Activated CD8-positive, alpha-beta memory T cell treated with anti-CD3 and anti-CD28 coated beads for 36 hours (primary cell): ENCODE results near the gene TFAP2A. TPM values are rescaled to one million over a fixed set of nuclear protein-coding genes. Genes with fewer than 3 reads are reported as not detected.

ENCODE experiments used
- CTCF ChIA-PET: fragments of 350-600 bp; sonication (Branson Sonifier 250); formaldehyde crosslinking; loops from one replicate; lab custom pipeline; 2021; ENCODE audit warnings: antibody characterized with exemption; lab: Charles Lee
- POLR2A ChIA-PET: fragments of 350-600 bp; sonication (Branson Sonifier 250); formaldehyde crosslinking; loops from one replicate; lab custom pipeline; 2021; ENCODE audit warnings: antibody characterized with exemption; lab: Charles Lee
- total RNA-seq, 2 experiments: library from RNA; stranded (reverse); gene quantifications; one replicate each; pipeline ENCODE4 v1.2.3, GENCODE V29; 2021

TFAP2A gene
- total RNA-seq, 2 experiments from 2014 or later = not detected

DNA sequence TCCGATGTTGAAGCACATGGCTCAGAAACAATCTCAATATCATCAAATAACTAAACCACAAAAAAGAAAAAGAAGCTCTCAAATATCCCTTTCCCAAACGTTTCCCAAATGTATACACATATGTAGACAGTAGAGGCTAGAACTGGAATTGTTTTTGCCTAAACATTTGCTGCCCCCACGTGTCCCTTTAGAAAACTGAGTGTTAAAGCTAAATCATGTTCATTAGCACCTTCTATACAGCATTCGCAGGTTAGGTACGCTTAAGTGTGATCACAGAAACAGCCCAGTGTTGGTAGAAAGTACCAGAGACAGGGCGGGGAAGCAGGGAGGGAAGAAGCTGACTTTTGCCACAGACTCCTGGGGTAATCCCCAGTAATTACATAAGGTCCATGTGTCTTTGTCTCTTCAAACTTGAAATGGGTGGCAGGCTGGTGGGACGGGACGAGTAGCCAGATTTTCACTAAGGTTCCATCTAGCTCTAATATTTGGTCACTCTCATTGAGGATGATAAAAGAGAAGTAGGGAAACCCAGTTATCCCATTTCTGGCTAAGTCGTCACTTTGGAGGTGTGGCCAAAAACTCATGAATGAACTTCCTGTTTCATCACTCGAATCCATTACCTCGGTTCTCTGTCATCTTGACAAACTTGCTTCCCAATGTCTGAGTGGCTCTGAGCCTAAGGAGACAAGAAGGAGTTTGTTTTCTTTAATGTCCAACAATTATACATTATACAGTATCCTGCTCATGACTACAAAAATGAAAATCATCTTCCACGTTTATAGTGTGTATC is 15.0 kb upstream of the TFAP2A start:
- POLR2A ChIA-PET = no interaction called here
- CTCF ChIA-PET = interaction anchor here (1.3 to 1.4 kb wide), 2 partner anchors 16 to 1447 kb away, joined by 5 to 6 read pairs; no protein-coding TSS in a partner anchor

DNA sequence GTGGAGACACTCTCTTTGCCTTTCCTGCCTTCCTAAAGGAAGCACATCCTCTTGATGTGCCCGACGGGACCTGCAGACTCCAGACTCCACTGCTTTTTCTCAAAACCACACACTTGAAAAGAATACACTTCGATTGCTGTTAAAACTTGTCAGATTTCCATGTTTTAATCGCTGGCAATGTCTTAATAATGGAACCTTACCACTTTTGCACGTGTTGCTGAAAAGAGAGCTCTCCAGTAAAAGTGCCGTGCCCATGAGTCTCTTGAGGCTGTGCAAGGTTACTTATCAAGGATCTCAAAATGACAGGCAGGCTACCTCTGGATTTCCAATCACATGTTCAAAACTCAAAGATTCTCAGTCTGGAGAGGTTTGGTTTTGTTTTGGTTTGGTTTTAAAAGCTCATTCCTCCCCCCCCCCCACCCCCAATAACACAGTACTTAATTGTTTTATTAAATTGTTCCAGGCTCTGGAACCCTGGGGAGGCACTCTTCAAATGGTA is 12.0 kb upstream of the TFAP2A start:
- ChIA-PET POLR2A (no interaction called here), CTCF (interaction anchor here (1.0 kb wide), 1 partner anchor 13 kb away, joined by 4 read pairs; no protein-coding TSS in a partner anchor)

DNA sequence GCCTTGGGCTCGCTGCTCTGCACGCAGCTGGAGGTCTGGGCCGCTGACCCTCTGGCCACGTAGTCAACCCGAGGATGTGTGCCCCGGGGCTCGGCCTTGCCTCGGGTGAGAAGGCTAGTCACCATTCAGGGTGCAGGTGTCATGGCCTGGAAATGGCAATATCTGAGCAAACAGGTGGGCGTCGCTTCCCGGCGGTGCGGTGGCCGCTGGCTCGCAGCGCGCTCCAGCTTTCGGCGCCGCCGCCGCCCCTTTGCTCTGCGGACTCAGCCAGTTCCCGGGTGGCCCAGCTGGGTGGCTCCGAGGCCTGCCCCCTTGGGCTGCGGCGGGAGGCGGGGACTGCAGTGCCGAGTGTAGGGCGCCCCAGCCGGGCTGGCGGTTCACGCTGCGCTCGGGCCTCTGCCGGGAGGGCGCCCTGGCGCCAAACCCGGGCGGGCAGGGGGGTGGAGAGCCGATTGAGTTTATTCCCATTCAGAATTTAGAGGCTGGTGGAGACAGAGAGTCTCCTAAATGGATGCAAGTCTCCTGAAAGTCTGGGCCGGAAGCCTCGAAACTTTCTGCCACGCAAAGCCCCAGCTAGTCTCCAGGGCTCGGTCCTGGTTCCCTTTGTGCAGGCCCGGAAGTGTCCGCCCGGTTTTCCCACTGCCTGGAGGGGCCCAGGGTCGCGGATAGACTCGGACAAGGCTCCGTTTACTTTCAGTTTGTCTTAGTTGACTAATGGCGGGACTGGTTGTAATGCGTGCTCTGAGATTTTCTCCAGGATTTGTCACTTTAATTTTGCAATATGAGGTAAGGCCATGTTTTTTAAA is 11.3 kb upstream of the TFAP2A start:
- CTCF ChIA-PET = interaction anchor here (1.0 kb wide), 1 partner anchor 12 kb away, joined by 4 read pairs; no protein-coding TSS in a partner anchor
- POLR2A ChIA-PET = no interaction called here

DNA sequence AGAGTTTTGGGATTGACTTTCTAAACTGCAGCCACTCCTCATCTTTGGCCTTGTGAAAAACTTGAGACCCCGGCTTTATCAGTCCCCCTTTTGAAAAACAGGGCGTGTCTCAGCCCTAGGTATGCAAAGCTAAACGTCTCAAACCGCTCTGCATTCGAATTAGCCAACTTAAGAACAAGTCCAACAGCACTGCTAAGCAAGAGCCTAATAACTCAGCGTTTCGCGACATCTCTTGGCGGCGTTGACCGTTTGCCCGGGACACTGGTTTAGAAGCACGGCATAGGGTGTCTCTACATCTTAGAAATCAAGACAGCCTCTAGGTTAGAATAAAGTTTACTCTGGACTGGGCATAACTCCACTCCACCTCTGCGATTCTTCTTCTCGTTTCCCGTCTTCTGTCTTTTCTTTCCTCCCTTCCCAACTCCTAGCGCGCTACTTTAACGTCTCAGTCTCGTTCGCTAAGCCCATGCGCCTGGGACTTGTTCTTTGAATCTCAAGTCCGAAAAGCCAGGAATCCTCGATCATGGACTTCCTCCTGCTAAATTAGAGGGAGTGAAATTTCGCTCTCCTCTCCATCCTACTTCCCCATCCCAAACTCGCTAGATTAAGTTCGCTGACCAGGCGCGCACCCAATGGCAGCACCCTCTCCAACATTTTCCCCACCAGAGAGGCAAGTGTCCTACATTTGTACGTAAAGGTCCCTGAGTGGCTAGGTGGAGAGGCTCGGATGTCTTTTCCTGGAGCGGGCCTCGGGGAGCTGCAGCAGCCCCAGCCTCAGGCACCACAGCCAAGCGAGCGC is 10.5 kb upstream of the TFAP2A start:
- CTCF ChIA-PET = interaction anchor here (1.0 kb wide), 1 partner anchor 12 kb away, joined by 4 read pairs; no protein-coding TSS in a partner anchor
- POLR2A ChIA-PET = no interaction called here

DNA sequence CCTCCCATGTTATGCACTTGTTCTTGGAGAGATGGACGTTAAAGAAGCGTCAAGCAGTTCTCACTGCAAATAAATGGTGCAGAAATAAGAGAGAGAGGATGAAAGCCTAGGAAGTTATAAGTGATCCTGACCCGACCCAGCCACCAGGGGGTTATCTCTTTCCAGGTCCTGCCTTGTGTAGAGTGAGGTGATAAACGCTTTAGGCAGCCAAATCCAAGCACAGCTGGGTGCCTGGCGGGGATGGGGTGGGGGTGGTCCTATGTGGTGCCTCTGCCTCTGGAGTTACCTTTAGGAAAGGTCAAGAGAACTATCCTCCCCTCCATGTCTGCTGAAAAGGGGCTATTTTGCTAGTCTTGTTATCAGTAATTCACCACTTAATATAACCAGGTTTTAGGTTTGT is 9.2 kb upstream of the TFAP2A start:
- ChIA-PET POLR2A (no interaction called here), CTCF (no interaction called here)

DNA sequence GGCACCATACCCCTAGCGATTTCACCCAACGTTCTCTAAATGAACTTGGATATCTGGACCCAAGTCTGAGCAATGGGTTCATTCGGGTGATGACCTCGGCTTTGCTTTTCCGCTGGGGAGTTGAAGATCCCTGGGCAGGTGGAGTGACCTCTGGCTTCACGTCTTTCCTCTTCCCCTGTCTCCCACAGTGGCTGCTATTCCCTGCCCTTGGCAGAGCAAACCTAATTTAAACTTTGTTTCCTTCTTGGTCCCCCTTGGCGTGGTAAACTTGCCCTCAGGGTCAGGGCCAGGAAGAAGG is 7.8 kb upstream of the TFAP2A start:
- CTCF ChIA-PET = no interaction called here
- POLR2A ChIA-PET = interaction anchor here (0.7 kb wide), 1 partner anchor 259 kb away, joined by 3 read pairs; no protein-coding TSS in a partner anchor

DNA sequence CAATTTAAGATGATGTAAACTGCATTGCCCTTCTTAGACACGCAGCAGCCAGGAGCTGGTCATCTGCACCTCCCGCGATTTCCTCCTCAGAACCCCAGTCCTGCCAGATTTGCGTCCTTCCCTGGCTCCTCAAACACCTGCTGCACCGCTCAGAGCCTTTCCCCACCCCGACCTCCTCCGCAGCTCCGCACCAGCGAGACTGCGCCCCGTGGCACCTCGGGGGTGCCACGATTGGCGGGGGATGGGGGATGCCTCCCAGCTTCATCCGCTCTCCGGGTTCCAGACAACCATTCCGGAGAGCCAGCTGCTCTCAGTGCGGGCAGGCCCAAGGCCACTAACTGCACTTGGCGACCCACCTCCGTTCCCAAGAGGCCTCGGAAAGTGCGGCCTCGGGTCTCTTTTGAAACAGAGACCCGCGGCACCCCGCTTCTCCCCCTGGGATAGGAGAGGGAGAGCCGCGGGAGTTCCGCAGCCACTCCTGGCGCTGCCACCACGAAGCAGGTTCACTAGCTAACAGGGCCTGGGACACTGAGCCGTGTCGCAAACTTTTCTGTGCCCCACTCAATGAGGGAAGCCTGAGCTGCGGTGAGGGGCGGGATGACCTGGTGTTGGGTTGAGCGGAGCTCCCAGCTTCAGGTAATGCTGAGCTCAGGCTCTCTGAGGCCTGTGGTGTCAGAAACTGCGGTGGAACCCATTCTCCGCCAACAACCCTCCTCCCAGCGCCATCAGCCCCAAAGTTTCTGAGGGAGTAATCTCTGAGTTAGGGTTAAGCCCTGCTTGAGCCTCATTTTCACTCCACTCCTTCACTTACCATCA is 7.3 kb upstream of the TFAP2A start:
- CTCF ChIA-PET = no interaction called here
- POLR2A ChIA-PET = interaction anchor here (0.7 kb wide), 1 partner anchor 259 kb away, joined by 3 read pairs; no protein-coding TSS in a partner anchor

DNA sequence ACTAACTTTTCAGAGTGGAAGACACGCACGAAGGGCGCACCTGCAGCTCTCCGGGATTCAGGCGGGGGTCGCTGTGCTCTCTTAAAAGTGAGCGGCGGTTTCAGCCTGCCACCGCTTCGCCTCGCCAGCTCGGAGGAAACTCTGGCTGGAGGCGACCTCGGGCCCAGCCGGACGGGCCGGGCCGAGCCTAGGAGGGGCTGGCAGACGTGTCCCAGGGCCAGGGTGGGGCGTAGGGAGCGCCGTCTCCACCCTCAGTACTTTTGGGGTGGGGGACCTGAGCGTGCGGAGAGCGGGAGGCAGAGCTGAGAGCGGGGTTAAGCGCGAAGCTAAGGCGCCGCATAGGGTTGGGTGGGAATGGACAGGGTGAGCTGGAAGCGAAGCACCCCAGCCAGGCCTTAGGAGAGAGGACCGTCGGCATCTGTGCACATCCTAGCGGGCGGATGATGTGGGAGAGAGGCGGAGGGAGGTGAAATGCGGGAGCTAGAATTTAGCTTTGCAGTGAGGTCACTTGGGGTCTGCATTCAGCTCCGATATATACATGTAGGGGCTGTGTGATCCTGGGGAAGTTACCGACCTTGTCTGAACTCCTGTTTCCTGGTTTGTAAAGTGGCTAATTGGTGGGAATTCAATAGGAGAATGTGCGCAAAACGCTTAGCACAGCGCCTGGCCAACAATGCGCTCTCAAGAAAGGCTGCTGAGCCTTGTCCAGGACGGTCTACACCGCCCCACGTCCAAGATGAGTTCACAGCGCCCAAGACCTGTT is 6.5 kb upstream of the TFAP2A start:
- ChIA-PET CTCF (no interaction called here), POLR2A (no interaction called here)

DNA sequence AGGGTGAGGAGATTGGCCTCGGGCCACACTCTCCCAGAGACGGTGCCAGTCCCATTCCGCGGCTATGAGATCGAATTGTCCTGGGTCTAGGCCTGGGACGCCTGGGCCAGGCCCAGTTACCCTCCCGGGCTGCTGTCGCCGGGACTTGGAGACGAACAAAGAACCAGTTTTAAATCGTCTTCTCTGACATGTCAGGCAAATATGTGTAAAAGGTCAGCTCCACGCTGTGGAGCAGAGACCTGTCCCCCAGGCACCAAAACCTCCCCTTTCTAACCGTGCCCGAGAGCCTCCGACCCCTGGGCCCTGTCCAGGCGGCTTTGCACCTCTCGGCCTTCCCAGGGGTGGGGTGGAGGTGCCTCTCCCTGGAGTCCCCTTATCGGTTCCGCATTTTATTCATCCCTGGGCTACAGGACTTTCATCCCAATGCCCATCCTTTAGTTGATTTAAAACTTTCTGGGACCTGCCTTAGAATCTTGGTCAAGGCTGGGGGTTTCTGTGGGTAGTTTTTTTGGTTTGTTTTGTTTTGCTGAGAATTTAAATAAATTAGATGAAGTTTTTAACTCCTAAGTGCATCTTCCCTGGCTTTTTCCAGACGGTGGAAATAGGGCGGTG is 5.8 kb upstream of the TFAP2A start:
- ChIA-PET CTCF (no interaction called here), POLR2A (no interaction called here)

DNA sequence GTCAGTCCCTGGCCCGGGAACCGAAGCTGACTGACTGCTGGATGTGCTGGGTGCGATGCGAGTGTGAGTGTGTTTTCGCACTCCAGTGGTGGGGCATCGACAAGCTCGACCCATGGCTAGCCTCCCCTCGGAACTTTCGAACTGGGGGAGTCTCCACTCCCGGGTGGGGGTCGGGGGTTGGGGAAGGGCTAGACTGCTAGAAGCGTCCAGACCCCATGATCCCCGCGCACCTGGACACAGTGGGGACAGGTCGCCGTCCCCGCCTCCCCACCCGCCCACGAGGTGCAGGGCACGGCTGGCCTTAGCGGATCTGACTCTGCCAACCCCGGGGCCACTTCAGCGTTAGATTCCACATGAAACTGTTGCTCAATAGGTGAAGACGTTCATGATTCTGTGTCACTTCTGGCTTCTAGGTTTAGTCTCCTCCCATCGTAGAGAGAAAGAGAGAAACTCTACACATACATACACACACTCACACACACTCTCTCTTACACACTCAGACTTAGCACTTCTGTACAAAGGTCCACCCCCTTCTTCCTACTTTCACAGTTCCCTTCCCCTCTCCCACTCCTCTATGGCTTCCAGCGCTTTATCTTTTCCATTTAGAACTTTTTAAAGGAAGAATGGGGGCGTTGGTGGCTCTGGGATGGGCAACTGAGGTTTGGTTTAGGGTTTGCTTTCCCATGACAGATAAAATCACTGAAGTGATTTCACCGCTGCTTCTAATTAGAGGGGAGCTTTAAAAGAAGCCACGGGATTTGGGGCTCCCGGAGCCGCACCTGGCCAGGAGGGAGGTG is 5.1 kb upstream of the TFAP2A start:
- POLR2A ChIA-PET = no interaction called here
- CTCF ChIA-PET = interaction anchor here (0.6 kb wide), 1 partner anchor 40 kb away, joined by 3 read pairs; no protein-coding TSS in a partner anchor

DNA sequence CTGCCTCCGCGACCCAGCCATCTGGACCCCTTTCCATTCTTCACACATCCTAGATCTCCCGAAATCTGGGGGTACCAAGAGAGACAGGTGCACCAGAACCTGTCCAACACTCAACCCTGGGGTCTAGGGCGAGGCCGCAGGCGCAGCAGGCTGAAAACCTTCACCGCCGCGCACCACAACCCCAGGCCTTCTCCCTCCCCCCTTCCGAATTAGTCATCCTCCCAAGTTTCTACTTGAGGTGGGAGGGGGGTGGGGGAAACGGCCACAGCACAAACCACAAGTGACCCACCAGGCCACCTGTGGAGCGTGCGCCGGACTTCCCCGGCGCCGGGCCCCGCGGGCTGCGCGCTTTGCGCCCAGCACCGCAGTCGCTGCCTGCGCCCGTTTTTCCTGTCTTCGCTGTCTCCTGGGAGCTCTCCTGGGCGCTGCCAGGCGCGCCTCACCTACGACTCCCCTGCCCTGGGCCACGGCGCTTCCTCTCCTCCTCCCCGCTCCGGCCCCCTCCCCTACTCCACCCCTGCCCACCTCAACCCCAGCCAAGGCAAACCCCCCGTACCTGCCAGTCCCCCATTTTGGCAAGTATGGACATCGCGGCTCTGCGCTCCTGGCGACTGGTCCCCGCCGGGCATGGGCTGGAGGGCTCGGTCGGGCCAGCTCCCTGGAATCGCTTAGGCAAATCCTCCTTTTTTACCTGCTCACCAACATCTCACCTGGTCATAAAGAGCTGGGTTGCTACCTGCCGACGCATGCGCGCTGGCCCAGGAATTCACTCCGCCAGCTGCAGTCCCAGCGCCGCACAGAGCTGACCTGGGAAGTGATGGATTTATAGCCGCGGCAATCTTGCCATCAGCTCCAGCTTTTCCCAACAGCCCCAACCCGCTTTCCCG is 4.2 kb upstream of the TFAP2A start:
- ChIA-PET CTCF (interaction anchor here (0.6 kb wide), 1 partner anchor 39 kb away, joined by 3 read pairs; no protein-coding TSS in a partner anchor), POLR2A (no interaction called here)

DNA sequence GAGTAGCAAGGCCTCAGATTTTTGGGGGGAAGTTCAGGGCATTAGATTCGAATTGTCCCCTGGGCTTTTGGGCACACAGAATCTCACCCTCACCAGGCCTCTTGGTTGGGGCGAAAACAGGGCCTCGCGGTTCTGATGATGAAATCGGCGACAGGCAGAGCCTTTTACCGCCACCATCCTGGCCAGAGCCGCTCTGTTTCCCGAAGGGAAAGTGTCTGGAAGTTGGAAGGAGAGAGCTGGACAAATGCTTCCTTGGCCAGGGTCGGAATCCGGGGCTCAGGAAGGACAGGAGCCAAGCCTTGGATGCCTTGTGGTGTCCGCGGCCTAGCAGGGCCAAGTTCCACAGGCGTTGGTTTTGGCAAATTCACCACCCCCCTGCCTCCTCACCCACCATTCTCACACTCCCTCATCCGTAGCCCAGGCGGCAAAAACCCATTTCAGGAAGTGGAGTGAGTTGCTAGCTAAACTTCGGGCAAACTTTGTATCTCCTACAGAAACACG is 3.5 kb upstream of the TFAP2A start:
- ChIA-PET POLR2A (no interaction called here), CTCF (no interaction called here)

DNA sequence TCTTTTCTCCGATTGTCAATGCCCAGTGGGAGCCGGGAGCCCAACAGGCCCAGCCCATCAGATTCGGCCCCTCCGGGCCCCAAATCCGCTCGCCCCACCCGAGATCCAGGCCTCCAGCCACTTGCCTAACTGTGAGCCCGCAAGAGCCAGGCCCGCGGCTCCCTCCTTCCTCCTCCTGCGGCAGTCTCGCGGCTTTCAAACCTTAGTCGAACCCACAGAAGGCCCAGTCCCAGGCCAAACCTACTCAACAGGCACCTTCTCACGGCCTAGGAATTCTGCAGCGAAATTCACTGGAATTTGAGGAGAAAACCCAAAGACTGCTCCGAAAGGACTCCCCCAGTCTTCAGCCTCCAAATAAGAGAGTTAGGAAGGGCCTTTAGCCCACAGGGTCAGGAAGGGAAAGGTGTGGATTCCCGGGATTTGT is 2.8 kb upstream of the TFAP2A start:
- ChIA-PET CTCF (no interaction called here), POLR2A (no interaction called here)

DNA sequence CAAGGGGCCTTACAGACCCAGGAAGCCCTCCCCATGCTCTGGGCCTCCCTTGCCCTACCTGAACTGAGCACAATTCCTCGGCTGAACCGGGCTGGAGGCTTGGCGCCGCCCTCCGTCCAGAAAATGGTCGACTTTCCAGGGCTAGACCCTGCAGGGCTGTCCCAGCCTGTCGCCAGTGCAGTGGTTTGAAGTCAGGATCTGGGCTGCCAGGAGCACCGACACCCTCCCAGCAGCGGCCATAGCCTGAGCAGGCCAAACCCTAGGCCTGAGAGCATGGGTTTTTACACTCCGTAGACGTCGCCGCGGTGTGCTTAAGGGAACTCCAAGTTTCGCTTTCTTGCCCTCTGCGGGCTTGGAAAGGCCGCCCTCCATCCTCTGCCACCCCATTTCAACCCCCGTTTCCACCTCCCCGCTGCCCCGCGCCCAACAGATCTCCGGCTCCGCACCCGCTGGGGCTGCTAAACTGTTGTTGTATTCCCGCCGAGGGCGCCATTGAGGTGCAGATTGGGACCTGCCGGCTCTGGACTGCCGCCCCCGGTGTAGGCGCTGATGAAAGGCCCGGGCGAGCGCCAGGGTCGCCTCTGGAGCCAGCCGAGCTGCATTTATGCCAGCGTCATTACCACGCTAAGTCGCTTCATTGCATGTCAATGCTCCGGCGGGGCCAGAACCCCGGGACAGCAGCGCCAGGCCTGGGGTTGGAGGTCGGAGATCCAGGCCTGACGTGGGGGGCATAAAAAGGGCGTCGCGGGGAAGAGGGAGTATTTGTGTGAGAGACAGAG is 2.2 kb upstream of the TFAP2A start:
- POLR2A ChIA-PET = no interaction called here
- CTCF ChIA-PET = no interaction called here

DNA sequence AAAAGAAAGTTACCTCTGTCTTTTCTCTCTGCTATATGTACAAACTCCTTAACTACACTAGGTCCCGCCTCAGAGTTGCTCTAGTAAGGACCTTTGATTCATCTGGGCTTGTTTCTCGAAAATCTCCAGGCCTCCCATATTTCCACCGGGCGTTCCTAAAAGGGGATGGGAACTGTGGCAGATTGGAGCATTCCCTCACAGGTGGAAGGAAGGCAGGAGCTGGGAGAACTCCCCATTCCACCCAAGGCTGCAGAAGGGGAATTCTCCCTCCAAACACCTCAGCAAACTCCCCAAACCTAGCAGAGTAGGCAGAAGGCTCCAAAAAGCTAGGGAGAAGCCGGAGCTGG is 1.6 kb upstream of the TFAP2A start:
- ChIA-PET POLR2A (no interaction called here), CTCF (no interaction called here)
